CD4-positive, alpha-beta T cell treated with Interleukin-17A for 1 hour (primary cell): Measurements from ENCODE around the gene LMO2.
"Not testable (repeated sequence)": the region's sequence is repeated elsewhere in the genome, so short reads cannot be mapped to it uniquely, and the experiment has no call there.

ENCODE experiments used
- DNase-seq: peaks from one replicate; pipeline ENCODE4 v3.0.0-alpha.2; 2020

The LMO2 gene

DNA sequence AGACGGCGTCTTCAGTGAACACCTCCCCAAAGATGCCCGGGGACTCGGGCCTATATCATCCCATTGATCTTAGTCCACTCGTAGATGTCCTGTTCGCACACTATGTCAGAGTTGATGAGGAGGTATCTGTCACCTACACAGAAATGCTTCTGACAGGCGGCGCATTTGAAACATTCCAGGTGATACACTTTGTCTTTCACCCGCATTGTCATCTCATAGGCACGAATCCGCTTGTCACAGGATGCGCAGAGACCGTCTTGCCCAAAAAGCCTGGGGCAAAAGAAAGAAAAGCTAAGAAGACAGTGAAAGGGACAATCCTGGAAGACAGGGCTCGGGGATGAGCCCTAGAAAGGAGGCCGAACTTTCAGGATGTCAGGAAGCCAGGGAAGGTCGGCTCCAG, 32.6 kb downstream of the LMO2 start:
- DNase-seq, result no peak

DNA sequence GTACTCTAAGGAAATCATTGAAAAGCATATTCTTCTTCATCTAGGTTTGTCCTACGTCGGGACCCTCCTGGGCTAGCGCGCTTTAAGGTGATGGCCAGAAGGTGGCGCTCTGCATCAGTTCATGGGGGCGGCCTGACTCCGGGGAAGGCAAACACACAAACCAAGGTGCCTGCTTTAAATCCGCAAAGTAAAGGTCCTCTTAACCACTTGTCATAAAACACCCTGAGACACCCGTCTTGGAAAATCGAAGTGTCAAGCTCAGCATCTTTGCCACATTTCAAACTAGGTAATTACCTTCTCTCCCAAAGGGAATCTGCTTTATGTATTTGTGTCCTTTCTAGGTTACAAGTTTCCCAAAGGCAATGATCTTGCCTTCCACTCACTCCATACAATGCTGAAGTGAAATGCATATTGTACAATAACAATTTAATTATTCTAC, 33.9 kb downstream of the LMO2 start:
- peak; percentile 63 for DNase-seq

DNA sequence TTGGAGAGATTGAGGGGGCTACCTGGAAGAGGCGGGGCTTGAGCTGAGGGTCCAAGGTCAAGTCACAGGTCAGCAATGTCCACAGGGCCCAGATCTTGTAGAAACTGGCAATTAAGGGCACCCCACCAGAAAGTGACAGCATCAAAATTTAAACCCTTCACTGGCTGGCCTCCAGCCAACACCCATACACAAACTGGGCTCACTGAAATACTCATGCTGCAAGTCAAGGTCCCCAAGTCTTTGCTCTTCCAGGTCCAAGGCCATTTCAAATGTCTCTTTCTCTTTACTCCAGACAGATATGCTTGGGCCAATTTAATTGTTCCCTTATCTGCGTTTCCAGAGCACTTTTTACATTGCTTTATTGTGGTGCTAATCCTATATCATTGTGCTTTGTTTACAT, 36.4 kb downstream of the LMO2 start:
- no peak for DNase-seq

DNA sequence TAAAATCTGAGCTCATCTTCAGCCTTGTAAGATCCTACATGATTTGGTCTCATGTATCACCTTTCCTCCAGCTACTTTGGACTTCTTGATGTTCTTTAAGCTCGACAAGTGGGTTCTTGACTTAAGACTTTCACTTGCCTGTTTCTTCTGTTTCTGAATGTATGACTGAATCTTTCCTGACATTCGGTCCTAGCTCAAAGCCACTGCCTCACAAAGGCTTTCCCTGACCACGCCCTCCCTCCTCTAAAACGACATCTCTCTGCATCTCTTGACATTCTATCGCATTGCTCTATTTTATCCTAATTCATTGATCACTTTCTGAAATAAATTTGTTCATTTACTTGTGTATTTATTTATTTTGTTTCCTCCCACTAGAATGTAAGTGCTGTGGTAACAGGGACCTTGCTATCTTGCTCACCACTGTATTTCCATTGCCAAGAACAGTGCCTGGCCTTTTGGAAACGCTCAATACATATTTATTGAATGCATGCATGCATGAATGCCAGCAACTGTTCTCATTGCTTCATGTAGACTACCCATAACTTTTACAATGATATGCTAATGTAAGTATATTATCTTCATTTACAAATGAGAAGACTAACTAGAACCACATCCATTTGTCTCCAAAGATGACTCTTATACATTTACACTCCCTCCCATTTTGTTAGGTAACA, 43.0 kb downstream of the LMO2 start:
- DNase-seq, result no peak

DNA sequence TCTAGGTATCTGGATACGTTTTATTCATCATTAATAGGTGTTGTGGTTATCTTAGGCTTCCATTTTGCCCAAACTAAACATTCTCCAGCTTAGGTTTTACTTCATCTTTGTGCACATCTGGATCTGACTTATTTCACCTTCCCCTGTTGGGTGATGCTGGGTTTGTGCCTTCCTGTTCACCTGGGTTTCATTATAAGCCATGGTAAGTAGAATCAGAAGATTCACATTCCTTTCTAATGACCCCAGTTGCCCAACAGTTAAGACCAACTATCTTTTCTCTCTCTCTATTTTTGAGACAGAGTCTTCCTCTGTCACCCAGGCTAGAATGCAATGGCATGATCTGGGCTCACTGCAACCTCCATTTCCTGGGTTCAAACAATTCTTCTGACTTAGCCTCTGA, 44.6 kb downstream of the LMO2 start:
- DNase-seq, result no peak

DNA sequence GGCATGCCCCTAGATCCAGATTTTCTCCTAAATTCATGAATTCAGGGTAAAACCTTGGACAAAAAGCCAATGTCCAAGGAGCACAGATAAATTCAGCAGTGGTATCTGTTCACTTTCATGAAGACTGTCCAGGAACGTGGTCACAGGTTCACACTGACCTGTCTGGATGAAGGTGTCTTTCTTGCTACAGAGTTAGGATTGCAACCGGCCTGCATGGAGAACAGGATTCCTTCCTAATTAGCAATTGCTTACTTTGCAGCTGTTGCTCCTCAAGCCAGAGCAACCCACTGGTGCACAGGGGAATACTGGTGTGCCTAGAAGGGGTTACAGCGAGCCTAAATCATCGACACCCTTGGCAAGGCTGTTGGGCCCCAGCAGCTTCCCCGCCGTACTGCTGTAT, 47.6 kb downstream of the LMO2 start:
- no peak for DNase-seq

DNA sequence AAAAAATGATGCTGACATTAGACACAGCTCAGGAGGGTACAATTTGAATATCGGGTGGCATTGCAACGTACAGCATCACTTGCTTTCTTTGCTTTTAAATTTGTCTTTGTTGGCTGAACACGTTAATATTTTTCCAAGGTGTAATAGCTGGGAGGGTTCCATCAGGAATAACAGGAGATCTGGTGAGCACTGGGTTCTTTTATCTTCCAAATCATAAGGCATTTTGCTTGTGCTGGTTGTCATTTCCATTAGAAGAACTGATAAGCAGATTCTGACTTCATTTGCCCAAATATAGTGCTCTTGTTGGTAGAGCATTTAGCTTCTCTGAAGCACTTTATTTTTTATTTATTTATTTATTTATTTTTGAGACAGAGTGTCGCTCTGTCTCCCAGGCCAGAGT, 48.9 kb downstream of the LMO2 start:
- DNase-seq, result no peak

DNA sequence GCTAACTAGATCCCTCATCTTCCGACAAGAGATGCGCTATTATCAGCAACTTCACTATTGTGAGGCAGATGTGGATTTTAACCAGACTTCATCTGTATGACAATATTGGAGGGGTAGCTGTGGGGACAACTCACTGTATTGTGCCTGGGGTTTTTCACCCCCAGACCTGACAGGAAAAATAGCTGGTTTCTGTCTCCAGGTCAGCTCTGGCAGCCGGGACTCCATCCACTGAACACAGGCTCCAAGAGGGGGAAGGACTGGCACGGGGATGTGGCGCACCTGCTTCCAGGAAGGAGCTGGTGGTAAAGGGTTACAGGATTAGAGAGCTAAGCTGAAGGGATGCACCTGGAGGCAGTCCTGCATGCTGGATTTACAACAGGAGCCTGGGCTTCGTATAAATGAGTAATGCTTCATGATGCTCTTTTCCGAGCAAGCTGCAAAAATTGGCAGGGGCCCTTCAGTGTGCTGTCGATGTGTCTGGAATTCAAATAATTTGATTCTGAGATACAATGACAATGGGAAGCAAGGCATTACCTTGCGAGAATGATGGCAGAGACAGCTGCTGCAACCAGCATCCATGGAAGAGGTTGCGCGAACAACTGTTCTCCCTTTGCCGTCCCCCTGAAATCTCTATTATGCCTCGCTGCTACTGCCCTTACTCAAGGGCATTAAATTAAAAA, 49.5 kb downstream of the LMO2 start:
- no peak for DNase-seq

DNA sequence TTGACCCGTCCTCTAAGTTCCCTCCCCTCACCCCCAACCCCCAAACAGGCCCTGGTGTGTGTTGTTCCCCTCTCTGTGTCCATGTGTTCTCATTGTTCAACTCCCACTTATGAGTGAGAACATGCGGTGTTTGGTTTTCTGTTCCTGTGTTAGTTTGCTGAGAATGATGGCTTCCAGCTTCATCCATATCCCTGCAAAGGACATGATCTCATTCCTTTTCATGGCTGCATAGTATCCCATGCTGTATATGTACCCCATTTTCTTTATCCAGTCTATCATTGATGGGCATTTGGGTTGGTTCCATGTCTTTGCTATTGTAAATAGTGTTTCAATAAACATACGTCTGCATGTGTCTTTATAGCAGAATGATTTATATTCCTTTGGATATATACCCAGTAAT, 53.6 kb downstream of the LMO2 start:
- not testable (repeated sequence) for DNase-seq

DNA sequence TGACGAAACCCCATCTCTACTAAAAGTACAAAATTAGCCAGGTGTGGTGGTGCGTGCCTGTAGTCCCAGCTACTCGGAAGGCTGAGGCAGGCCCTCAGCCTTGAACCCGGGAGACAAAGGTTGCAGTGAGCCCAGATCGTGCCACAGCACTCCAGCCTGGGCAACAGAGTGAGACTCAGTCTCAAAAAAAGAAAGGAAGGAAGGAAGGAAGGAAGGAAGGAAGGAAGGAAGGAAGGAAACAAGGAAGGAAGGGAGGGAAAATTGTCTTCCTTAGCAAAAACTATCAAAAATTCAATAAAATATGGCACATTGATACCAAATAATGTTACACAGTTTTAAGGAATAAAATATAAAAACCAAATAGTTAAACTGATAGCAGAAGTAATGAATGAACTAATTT, 54.5 kb downstream of the LMO2 start:
- DNase-seq, result not testable (repeated sequence)

DNA sequence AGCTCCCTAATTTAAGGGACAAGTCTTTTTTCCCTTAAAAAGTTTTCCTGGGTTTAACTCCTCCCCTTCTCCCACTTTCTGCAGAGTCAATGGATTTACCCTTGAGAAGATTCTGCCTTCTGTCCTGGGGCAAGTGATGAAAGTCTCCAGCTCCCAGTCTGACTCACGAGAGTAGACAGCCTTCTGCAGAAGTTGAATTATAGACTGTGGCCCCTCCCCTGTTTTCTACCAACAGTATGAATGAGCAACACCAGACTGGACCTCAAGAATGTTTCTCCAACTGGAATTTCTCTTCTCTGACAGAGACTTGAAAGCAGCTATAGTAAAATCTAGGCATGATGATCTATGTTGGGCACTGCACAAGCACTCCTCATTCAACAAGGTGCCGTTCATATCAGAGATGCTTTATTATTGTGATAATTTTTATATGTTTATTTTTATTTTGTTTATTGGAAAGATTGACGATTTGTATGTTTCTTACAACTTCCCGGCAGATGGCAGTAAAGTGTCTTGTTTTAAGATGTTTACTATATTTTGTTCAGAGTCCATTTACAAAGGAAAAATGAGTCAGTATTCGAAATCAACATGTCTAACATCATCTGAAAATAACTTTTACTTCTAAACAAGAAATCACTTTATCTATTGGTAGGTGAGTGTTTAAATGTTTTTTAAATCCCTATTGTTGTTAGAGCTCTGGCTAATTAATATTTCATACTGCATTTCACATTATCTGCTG, 56.6 kb downstream of the LMO2 start:
- DNase-seq, result no peak

DNA sequence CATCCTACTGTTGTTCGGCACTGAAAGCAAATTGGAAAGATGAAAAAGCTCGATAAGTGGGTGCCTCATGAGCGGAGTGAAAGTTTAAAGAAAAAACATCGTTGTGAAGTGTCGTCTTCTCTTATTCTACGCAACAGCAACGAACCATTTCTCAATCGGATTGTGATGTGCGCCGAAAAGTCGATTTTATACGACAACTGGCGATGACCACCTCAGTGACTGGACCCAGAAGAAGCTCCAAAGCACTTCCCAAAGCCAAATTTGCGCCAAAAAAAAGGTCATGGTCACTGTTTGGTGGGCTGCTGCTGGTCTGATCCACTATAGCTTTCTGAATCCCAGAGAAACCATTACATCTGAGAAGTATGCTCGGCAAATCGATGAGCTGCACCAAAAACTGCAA, 59.2 kb downstream of the LMO2 start:
- no peak for DNase-seq

DNA sequence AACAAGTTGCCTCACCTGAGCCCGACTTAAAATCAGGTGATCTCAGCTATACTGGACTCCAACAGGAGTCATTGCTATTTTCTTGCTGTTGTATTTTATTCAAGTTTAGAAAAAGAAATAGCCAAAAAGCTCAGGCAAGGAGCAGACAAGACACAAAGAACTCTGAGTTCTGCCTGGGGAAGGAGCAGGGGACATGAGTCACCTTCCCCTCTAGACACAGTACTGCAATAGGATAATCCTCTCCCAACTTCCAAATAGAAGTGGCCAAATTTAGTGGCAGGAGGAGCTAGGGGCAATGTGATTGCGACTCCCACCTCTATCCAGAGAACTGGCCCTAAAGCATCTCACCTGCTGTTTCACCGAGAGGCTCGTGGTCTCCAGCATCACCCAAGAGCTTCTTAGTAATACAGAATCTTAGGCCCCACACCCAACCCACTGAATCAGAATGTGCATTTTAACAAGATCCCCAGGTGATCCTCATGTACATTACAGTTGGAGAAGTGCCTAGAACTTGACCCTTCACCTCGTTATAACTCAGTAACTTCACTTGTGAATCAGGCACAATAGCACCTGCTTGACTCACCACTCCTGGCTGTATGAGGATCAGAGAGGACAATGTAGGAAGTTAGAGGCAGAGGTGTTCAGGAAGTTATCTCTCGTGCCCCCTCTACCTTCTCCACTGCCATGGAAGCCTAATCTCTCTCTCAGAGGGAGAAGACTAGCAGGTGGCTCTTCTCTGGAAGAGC, 60.8 kb downstream of the LMO2 start:
- DNase-seq, result no peak

DNA sequence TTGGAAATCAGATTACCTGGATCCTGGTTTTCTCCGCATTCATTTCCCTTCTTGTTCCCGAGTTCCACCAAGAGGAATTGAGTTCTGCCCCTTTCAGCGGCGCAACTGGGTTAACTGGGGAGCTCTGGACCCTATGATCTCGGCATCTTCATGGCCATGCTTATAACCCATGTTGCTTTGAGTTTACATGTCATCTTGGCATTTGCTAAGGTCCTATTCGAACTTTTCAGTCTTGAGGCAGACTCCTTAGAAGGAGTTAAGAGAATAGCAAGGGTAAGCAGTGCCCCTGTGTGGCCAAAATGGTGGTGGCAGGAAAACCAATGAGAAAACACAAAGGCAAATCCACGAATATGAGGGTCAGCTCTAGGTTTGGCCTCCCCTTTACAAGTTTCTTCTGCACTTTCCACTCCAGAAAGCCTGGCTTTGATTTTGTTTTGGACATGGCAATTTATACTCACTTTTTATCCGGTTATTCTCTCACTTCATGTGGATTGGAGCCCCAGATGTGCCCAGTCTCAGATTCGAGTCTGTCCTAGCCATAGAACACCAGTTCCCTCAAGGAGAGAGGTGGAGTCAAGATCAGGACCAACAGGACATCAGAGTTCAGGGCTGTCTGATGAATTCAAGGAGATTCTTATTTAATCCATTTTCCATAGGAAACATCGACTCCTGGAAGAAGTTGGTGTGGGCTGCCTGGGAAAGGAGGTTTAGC, 62.3 kb downstream of the LMO2 start:
- peak; percentile 63 for DNase-seq

DNA sequence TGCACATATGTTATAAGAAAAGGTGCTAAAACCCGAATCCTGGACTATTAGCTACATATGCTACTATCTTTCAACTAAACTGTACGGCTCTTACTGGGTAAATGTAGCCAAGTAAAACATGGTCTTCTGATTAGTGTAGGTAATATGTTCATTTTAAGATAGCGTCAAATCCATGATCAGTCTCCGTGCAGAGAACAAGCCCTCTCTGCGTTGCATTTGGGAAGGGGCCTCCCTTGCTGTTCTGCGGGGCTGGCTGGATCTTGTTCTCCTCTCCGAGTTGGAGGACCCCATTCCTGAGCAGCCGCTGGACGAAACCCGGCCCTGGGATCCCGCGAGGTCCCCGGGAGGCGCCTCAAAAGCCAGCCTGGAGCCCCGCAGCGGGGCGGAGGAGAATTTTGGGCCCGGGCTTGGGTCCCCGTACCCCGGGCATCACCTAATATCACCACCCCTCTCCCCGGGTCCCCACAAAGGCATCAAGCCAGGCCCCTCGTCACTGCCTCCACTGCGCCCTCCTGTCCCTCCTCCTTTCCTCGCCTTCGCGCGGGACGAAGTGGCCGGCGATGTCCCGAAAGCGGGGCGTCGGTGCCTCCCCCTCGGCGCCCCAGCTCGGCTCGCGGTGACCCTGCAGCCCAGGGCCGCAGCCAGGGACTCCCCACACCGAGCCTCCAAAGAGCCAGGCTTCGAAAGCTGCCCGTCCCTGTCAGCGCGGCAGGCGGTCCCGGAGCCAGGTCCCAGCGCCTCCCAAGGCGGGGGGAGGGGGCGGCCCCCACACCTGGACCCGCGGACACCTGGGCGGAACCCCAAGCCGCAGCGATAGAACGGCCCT, 63.1 kb downstream of the LMO2 start:
- DNase-seq, result no peak

DNA sequence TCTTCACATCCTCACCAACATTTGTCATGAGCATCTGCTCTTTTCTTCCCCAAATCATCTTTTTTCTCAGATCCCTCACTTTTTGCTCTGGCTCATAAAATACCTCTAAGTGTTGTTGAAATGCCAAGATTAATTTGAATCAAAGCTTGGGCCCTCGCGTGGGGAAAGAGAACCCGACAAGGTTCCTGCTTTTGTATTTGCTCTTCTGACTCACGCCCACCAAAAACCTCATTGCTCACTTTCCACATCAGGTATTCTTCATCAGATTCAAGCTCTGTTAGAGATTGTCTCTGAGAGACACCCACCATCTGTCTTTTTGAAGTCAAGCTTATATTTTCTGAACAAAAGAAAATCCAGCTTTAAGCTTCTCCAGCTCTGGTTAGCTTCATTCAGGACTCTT, 64.7 kb downstream of the LMO2 start:
- DNase-seq, result no peak

DNA sequence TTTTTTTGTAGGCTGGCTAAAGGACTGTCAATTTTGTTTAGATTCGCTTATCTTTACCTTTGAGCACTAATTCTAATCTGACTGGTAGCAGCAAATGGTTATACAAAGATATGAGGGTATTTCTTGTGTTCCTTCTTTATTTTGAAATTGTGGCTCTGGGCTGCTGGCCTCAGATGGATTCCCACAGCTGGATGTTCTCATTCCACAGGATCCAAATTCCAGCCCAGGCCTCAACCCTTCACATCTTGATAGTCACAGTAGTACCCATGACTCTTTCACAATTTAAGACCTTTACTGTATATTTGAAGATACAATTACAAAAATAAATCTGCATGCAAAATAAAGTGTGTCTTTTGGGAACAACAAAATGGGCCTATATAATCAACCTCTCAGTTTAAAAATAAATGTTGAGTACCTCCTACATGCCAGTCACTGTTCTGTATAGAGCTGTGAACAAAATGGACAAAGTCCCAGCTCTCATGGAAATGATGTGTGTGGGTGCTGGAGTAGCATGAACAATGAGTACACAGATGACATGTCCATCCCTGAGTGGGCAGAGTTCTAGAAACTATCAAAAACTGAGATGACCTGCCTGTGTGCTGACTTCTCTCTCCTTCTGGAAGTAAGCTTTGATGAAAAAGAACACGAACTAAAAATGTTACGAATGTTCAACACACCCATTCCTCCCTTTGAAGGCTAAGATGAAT, 65.9 kb downstream of the LMO2 start:
- DNase-seq, result no peak

DNA sequence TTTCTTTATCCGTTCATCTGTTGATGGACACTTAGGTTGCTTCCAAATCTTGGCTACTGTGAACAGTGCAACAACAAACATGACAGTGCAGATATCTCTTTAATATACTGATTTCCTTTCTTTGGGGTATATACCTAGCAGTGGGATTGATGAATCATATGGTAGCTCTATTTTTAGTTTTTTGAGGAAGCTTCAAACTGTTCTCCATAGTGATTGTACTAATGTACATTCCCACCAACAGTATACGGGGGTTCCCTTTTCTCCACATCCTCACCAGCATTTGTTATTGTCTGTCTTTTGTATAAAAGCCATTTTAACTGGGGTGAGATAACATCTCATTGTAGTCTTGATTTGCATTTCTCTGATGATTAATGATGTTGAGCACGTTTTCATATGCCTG, 68.9 kb downstream of the LMO2 start:
- not testable (repeated sequence) for DNase-seq

DNA sequence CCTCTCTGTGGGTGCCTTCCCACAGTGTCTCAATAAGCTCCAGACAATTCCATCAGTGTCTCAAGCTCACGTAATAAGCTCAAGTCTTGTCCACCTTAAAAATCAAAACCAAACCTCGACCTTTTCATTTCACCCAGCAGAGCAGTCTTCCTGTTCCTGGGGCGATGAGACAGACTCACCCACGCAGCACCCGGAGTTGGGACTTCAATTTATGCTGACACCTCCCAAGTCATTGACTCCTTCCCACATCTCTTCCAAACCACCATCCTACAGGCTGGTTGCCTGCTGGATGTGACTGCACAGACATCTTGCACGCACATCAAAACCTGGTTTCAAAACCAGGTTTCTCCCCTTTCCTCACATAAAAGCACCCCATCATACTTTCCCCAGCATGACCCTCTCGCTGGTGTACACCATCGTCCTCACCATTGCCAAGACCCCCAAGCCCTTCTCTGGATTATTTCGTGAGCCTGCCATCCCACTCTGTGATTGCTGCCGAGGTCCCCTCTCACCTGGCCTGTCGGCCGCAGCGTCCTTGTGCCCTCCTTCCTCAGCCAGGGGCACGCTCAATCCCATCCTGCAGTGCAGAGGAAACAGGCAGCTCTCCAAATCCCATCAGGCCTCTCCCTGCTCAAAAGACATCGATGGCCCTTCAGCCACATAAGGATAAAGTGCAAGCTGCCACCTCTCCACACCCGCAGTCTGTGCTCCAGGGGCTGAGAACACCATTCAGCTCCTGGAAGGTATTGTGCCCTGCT, 72.4 kb downstream of the LMO2 start:
- no peak for DNase-seq
